A549 (cell line): ENCODE results near the gene SMARCD1.

Experiments
- CHD2 ChIP-seq: fragments of 150-350 bp; IDR thresholded peaks from 2 replicates; pipeline ENCODE4 v1.6.1; 2014; ENCODE audit warnings: low read length; ENCODE audit not compliant: partially characterized antibody
- KDM1A ChIP-seq: fragments of 200-600 bp; sonication (generic); IDR thresholded peaks from 2 replicates; pipeline ENCODE4 v1.6.1; 2016; ENCODE audit warnings: low read depth, mild to moderate bottlenecking
- TF ChIP-seq, protein P1 (sequence below): fragments of 450-650 bp; IDR thresholded peaks from 2 replicates; pipeline ENCODE4 v1.6.1; 2014; ENCODE audit warnings: antibody characterized with exemption
- TF ChIP-seq, protein P2 (sequence below): fragments of >200 bp; sonication (Bioruptor Twin); formaldehyde crosslinking; IDR thresholded peaks from 3 replicates; pipeline ENCODE4 v1.5.1; 2016

DNA sequence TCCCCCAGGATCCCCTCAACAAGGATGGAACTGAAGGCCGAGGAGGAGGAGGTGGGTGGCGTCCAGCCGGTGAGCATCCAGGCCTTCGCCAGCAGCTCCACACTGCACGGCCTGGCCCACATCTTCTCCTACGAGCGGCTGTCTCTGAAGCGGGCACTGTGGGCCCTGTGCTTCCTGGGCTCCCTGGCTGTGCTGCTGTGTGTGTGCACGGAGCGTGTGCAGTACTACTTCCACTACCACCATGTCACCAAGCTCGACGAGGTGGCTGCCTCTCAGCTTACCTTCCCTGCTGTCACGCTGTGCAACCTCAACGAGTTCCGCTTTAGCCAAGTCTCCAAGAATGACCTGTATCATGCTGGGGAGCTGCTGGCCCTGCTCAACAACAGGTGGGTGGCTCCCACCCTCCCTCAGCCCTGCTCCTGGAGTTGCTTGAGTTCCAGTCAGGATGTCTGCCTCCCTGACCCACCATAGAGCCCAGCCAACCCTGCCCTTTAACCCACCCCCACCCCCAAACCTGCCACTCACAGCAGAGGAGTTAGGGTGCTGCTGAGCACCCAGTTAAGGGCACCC is 26.3 kb upstream of the SMARCD1 start:
- TF ChIP-seq CHD2, result no peak
- no peak for TF ChIP-seq KDM1A
- TF ChIP-seq, protein P1, sequence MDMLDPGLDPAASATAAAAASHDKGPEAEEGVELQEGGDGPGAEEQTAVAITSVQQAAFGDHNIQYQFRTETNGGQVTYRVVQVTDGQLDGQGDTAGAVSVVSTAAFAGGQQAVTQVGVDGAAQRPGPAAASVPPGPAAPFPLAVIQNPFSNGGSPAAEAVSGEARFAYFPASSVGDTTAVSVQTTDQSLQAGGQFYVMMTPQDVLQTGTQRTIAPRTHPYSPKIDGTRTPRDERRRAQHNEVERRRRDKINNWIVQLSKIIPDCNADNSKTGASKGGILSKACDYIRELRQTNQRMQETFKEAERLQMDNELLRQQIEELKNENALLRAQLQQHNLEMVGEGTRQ, result no peak
- TF ChIP-seq, protein P2, sequence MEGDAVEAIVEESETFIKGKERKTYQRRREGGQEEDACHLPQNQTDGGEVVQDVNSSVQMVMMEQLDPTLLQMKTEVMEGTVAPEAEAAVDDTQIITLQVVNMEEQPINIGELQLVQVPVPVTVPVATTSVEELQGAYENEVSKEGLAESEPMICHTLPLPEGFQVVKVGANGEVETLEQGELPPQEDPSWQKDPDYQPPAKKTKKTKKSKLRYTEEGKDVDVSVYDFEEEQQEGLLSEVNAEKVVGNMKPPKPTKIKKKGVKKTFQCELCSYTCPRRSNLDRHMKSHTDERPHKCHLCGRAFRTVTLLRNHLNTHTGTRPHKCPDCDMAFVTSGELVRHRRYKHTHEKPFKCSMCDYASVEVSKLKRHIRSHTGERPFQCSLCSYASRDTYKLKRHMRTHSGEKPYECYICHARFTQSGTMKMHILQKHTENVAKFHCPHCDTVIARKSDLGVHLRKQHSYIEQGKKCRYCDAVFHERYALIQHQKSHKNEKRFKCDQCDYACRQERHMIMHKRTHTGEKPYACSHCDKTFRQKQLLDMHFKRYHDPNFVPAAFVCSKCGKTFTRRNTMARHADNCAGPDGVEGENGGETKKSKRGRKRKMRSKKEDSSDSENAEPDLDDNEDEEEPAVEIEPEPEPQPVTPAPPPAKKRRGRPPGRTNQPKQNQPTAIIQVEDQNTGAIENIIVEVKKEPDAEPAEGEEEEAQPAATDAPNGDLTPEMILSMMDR, result no peak
